Measurements from ENCODE around the gene IL16. TPM values are rescaled to one million over a fixed set of nuclear protein-coding genes. Genes with fewer than 3 reads are reported as not detected.

Gene IL16
- total and polyA plus RNA-seq, 2 donors (not counting 1 experiment from before 2014, with no cell fraction given): 181 to 287 TPM

DNA sequence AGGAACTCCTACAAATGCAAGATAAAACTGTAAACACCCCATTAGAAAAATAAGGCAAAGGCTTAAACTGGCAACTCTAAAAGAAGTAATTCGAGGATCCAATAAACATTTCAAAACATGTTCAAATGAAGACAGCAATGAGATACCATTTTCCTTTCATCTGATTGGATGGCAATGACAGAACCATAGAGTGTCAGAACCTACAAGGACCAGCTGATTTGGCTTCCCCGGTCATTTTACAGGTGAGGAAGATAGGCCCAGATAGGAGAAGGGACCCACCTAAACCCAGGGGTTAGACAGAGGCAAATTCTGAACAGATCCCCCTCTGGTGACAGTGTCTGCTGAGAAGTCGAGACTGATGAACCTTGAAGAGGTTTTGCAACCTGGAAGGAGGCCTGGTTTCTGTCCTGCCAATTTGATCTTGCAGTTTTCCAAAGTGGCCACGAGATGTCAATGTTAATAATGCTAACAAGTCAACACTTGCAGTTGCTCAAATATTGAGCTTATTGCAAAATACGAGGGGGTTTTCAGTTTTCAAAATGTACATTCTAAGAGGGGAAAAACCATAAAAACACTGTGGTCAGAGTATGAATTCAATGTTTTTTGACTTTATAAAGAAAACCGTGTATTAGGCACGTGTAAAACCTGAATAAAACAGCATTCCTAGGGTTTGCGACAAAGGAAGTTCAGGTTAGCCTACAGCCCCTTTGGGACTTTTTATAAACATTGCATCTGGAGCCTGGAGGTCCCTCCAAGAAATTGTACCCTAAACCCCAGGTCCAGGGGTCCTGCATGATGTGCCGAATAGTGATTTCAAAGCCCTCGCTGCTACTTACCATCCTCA is 41.1 kb upstream of the IL16 start:
- no peak overlapping the region for H3K27ac Mint-ChIP-seq
- POLR2A ChIA-PET: no interaction called here

More for the DNA sequence above, 41.1 kb upstream of the IL16 start:
- Histone ChIP-seq H3K9me3 (ENCODE audit: control extremely low read depth in 1 of 3, control insufficient read depth in 2 of 3, insufficient read depth in 1 of 3, low read length in 2 of 3) (no peaks in the 10 kb centered on the region), H3K4me2 (replicated peaks; ENCODE audit: low read depth, low read length, poor library complexity, severe bottlenecking) (no peak overlapping the region), H2AFZ (ENCODE audit: insufficient read depth, low read depth, low read length, poor library complexity, severe bottlenecking) (peak overlapping the region; percentile 40), H3K36me3 (replicated peaks in 1 of 2; ENCODE audit: control extremely low read depth in 1 of 2, control insufficient read depth in 1 of 2, extremely low read depth in 1 of 2, insufficient read depth in 2 of 2, low read length in 1 of 2) (no peaks in the 10 kb centered on the region), H3K27ac (ENCODE audit: low read length in 2 of 2) (no peak overlapping the region), H4K20me1 (ENCODE audit: control insufficient read depth, insufficient read depth, low read length, poor library complexity, severe bottlenecking) (no peaks in the 10 kb centered on the region), H3K27me3 (replicated peaks in 1 of 4; ENCODE audit: control extremely low read depth in 1 of 4, control insufficient read depth in 3 of 4, insufficient read depth in 4 of 4, low read length in 3 of 4) (no peaks in the 10 kb centered on the region), H3K4me1 (ENCODE audit: control insufficient read depth in 2 of 2, insufficient read depth in 2 of 2, low read length in 2 of 2) (no peaks in the 10 kb centered on the region), H3K79me2 (ENCODE audit: control insufficient read depth, insufficient read depth, low read length) (no peaks in the 10 kb centered on the region), H3K9ac (ENCODE audit: low read length) (no peak overlapping the region), H3K4me3 (ENCODE audit: control extremely low read depth in 1 of 5, extremely low read depth in 1 of 5, insufficient read depth in 1 of 5, low read depth in 2 of 5, low read length in 4 of 5) (no peak overlapping the region)
- no peak for TF ChIP-seq EZH2 (IDR thresholded peaks at IDR 0.05; ENCODE audit: borderline replicate concordance, insufficient read depth, low read depth, low read length, poor library complexity, severe bottlenecking)
- TF ChIP-seq, protein P1, sequence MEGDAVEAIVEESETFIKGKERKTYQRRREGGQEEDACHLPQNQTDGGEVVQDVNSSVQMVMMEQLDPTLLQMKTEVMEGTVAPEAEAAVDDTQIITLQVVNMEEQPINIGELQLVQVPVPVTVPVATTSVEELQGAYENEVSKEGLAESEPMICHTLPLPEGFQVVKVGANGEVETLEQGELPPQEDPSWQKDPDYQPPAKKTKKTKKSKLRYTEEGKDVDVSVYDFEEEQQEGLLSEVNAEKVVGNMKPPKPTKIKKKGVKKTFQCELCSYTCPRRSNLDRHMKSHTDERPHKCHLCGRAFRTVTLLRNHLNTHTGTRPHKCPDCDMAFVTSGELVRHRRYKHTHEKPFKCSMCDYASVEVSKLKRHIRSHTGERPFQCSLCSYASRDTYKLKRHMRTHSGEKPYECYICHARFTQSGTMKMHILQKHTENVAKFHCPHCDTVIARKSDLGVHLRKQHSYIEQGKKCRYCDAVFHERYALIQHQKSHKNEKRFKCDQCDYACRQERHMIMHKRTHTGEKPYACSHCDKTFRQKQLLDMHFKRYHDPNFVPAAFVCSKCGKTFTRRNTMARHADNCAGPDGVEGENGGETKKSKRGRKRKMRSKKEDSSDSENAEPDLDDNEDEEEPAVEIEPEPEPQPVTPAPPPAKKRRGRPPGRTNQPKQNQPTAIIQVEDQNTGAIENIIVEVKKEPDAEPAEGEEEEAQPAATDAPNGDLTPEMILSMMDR (IDR thresholded peaks at IDR 0.05): peak; percentile 48
- Mint-ChIP-seq H3K27me3 (peaks cover 6% of the 10 kb centered on the region), H3K4me3 (no peak overlapping the region), H3K4me1 (no peaks in the 10 kb centered on the region), H3K9me3 (ENCODE audit: insufficient read depth) (no peaks in the 10 kb centered on the region)
- CTCF ChIA-PET: interaction anchor here (0.6 to 7.5 kb wide), 20 partner anchors 9 to 255 kb away, joined by 3 to 117 read pairs (median 4); no protein-coding TSS in a partner anchor
- intact Hi-C loops (cut with micrococcal nuclease): loop anchor here (1.0 to 2.0 kb wide), 2 partner anchors 111 to 181 kb away; no protein-coding TSS in a partner anchor
- 65% methylated on average over 8 of the region's 10 CpGs for WGBS (ENCODE audit: insufficient coverage)
- DNase-seq (peak; percentile 43), ATAC-seq (ENCODE audit: low read depth) (no peak)
